Activated CD4-positive, alpha-beta T cell treated with anti-CD3 and anti-CD28 coated beads for 36 hours (primary cell): Measurements from ENCODE around the gene PPIP5K1. TPM values are rescaled to one million over a fixed set of nuclear protein-coding genes. Genes with fewer than 3 reads are reported as not detected.

Experiments
- ATAC-seq: fragments of 200-7000 bp; cut with Tn5 transposase; one replicate; pipeline ENCODE4 v1.10.0; 2021; ENCODE audit warnings: mild to moderate bottlenecking, moderate library complexity
- CTCF ChIA-PET: fragments of 350-600 bp; sonication (Branson Sonifier 250); formaldehyde crosslinking; loops from one replicate; lab custom pipeline; 2021; ENCODE audit warnings: antibody characterized with exemption; lab: Charles Lee
- POLR2A ChIA-PET: fragments of 350-600 bp; sonication (Branson Sonifier 250); formaldehyde crosslinking; loops from one replicate; lab custom pipeline; 2021; ENCODE audit warnings: antibody characterized with exemption, inconsistent platforms; lab: Charles Lee
- DNase-seq: peaks from one replicate; pipeline ENCODE4 v3.0.0-alpha.2; 2020
- H3K27ac Mint-ChIP-seq: one replicate; pipeline ENCODE4 v1.8.0; 2021; ENCODE audit warnings: mixed read lengths
- H3K27me3 Mint-ChIP-seq: one replicate; pipeline ENCODE4 v1.8.0; 2021; ENCODE audit warnings: mixed read lengths
- H3K36me3 Mint-ChIP-seq: one replicate; pipeline ENCODE4 v1.8.0; 2021; ENCODE audit warnings: low read depth, mixed read lengths
- H3K4me1 Mint-ChIP-seq: one replicate; pipeline ENCODE4 v1.8.0; 2021; ENCODE audit warnings: mixed read lengths
- H3K4me3 Mint-ChIP-seq: one replicate; pipeline ENCODE4 v1.8.0; 2021; ENCODE audit warnings: mild to moderate bottlenecking, moderate library complexity, mixed read lengths
- H3K9me3 Mint-ChIP-seq: one replicate; pipeline ENCODE4 v1.8.0; 2021; ENCODE audit warnings: low read depth, mixed read lengths
- intact Hi-C, 2 experiments: fragments of 100-400 bp; cut with DNase I in 1 of 2; cut with micrococcal nuclease in 1 of 2; formaldehyde crosslinking; loops; one replicate each; pipeline versions ENCODE4 v1.14.2 to v1.15.1; 2022 to 2024; cut with DNase I, micrococcal nuclease
- total RNA-seq, 2 experiments: library from RNA; stranded (reverse); gene quantifications; one replicate each; pipeline ENCODE4 v1.2.3, GENCODE V29; 2021

The PPIP5K1 gene
- total RNA-seq, 2 experiments from 2014 or later, result 37.7 to 42.6 TPM

DNA sequence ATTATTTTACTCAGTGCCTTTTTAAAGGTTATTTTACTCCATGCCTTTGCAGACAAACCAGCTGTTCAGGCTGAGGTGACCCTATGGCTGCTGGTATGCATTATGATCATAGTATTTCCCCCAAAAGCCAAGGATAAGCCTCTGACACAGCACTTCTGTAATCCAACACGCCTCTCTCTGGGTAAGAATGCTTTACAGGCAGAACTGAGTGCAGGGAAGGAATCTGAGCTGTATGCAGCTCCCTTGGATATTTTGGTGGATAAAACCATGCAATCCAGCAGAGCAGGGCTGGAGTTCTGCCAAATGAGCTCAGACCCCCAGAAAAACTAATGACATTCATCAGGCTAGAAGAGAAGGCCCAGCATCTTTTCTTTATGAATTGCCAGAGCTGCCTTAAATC, 84.3 kb downstream of the PPIP5K1 start:
- ATAC-seq (no peak), DNase-seq (no peak)
- CTCF ChIA-PET, result interaction anchor here (0.7 to 2.0 kb wide), 2 partner anchors 8 to 10 kb away, joined by 4 to 5 read pairs; no protein-coding TSS in a partner anchor
- no peaks in the 10 kb centered on the region for H3K9me3 Mint-ChIP-seq
- no peak overlapping the region for H3K4me3 Mint-ChIP-seq
- no peak overlapping the region for H3K27ac Mint-ChIP-seq
- intact Hi-C loops, result no loop called here
- no peaks in the 10 kb centered on the region for H3K27me3 Mint-ChIP-seq
- POLR2A ChIA-PET, result interaction anchor here (1.1 kb wide), 1 partner anchor 13 kb away, joined by 3 read pairs; no protein-coding TSS in a partner anchor
- H3K36me3 Mint-ChIP-seq, result no peaks in the 10 kb centered on the region
- H3K4me1 Mint-ChIP-seq, result peaks cover 13% of the 10 kb centered on the region

DNA sequence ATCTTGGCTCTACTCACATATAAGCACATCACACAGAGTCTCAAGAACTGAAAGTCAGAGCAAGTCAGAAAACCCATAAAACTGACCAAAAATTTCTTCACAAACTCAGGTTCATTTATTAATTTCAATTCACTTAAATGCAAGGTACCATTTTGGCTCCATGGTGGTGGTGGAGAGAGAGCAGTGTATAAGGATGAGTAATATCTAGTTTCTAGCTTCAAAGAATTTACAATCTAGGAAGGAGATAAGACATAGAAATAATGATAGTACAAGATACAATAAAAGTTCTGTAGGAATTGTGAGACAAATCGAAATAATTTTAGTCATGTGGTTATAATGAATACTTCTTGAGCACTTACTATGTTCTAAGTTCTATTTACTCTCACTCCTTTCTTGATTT, 90.4 kb downstream of the PPIP5K1 start:
- H3K36me3 Mint-ChIP-seq, result no peaks in the 10 kb centered on the region
- DNase-seq, result no peak
- CTCF ChIA-PET, result interaction anchor here (0.9 kb wide), 1 partner anchor 16 kb away, joined by 4 read pairs; no protein-coding TSS in a partner anchor

DNA sequence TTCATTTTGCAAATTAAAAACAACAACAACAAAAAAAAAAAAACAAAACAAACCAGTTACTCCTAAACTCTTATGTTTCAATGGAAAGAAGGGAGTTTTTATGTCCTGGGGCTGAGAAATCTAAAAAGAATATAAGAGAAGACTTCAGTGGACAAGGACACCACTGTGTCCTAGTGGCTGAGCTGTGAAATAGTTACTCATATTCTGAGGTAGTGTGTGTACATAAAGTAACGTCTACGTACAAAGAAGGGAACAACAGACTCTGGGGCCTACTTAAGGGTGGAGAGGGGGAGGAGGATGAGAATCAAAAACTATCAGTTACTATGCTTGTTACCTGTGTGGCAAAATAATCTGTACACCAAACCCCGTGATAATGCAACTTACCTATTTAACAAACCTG, 91.0 kb downstream of the PPIP5K1 start:
- Mint-ChIP-seq H3K36me3 (no peaks in the 10 kb centered on the region), H3K27ac (no peak overlapping the region), H3K4me1 (peaks cover 11% of the 10 kb centered on the region), H3K9me3 (no peaks in the 10 kb centered on the region), H3K27me3 (no peaks in the 10 kb centered on the region), H3K4me3 (no peak overlapping the region)
- ATAC-seq, result no peak
- intact Hi-C loops, result no loop called here
- ChIA-PET CTCF (no interaction called here), POLR2A (no interaction called here)
- DNase-seq, result no peak

More for the DNA sequence above, 90.4 kb downstream of the PPIP5K1 start:
- Mint-ChIP-seq H3K9me3 (no peaks in the 10 kb centered on the region), H3K4me1 (peaks cover 7% of the 10 kb centered on the region), H3K27ac (no peak overlapping the region), H3K27me3 (no peaks in the 10 kb centered on the region), H3K4me3 (no peak overlapping the region)
- intact Hi-C loops, result no loop called here
- peak; percentile 71 for ATAC-seq
- POLR2A ChIA-PET, result no interaction called here

DNA sequence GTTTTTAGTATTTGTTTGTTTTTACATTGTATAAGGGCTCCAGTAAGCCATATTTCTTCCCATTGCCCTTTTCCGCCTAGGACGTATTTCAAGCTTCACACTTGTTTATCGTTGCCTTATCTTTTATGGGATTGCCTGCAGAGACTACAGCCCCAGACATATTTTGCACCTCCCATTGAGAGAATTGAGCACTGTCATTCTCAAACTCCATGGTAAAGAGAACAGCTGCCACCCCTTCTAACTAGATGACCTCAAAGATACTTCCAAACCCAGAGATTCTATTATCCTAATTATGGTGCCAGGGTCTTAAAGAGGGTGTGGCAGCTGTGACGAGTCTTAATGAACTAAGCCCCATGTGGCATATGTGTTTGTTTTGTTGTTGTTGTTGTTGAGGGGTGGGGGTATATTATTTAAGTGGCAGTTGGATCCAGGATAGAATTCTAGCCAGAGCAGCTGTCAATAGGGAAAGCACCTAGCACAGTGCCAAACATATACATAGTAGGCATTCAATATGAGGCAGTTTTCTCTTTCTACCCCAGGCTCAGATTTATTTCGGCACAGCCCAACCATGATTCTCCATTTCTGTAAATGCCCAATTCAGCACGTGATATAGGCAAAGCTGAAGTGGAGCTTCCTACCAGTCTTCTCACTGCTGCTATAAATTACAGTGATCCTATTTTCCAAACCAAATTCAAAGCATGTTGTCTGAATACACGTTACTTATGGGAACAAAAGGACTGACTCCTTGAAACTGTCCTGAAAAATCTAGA, 96.1 kb downstream of the PPIP5K1 start:
- Mint-ChIP-seq H3K4me3 (peak overlapping the region; percentile 81), H3K27ac (peak overlapping the region; percentile 93), H3K27me3 (no peaks in the 10 kb centered on the region), H3K4me1 (peaks cover 29% of the 10 kb centered on the region), H3K36me3 (peaks cover 18% of the 10 kb centered on the region), H3K9me3 (no peaks in the 10 kb centered on the region)
- POLR2A ChIA-PET, result interaction anchor here (1.3 kb wide), 1 partner anchor 17 kb away, joined by 6 read pairs; no protein-coding TSS in a partner anchor
- no peak for ATAC-seq
- DNase-seq, result no peak
- intact Hi-C loops, result loop anchor here (1.0 to 5.0 kb wide), 6 partner anchors 16 to 387 kb away; partner anchors contain the start of genes PDIA3 (in 2 of the 2), LCMT2 (in 1 of the 2) and UBR1 (in 1 of the 2)
- CTCF ChIA-PET, result interaction anchor here (0.6 to 2.0 kb wide), 7 partner anchors 10 to 58 kb away, joined by 3 to 11 read pairs (median 3); partner anchors contain the start of gene MAP1A

DNA sequence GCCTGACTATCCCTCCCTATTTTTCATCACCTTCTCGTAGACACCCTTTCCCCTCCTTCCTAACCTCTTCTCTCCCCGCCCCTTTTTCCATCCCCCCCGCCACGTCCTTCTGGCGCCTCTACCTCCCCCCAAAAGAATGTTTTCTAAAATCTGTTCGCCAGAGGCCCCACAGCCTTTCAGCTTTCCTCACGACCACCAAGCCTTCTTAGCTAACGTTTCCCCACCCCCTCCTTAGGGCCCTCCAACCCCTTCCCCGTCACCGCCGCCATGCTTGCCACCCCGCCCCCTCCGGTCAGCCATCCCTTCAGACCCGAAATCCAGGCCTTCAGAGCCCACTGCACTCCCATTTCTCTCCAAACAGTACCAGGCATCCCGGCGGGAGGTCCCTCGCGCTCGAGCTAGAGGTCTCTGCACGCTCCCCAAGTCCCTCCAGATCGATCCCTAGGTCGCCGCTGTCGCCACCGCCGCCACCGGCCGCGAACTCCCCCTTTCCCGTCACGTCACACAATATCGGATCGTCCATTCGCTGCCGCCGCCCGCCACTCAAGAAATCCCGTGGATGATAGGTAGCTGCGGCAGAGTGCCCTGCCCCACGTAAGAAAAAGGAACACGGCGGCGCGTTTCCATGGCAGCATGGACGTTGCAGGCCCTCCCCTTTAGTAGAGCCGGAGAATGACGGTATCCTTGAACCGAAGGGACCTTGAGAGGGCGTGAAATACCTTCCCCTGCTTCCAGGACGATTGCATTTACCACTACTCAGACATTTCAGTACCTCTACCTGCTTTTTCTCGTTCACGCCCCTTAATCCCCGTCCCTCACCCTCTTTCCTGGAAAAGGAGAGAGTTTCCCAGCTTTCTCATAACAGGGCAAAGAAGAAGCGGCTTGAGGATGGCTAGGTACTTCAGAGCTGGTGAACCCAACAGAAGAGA, 97.1 kb downstream of the PPIP5K1 start, which contains the start of gene TP53BP1:
Gene TP53BP1, minus strand, starts transcription at position 484 of the 929 bp plus-strand sequence. Its CDS starts 113 bp downstream, at position 371.
- CTCF ChIA-PET, result interaction anchor here (1.0 to 2.0 kb wide), 6 partner anchors 9 to 57 kb away, joined by 3 to 11 read pairs (median 4); no protein-coding TSS in a partner anchor
- Mint-ChIP-seq H3K36me3 (peaks cover 23% of the 10 kb centered on the region), H3K27me3 (no peaks in the 10 kb centered on the region), H3K9me3 (no peaks in the 10 kb centered on the region), H3K4me1 (peaks cover 30% of the 10 kb centered on the region), H3K27ac (peak within 1 kb of the TSS; percentile 93), H3K4me3 (peak within 1 kb of the TSS; percentile 81)
- peak; percentile 100 for ATAC-seq
- POLR2A ChIA-PET, result interaction anchor here (0.7 to 1.3 kb wide), 2 partner anchors 13 to 18 kb away, joined by 3 to 6 read pairs; no protein-coding TSS in a partner anchor
- intact Hi-C loops, result loop anchor here (1.0 to 5.0 kb wide), 6 partner anchors 17 to 386 kb away; partner anchors contain the start of genes PDIA3 (in 2 of the 2), LCMT2 (in 1 of the 2) and UBR1 (in 1 of the 2)
- peak; percentile 98 for DNase-seq

DNA sequence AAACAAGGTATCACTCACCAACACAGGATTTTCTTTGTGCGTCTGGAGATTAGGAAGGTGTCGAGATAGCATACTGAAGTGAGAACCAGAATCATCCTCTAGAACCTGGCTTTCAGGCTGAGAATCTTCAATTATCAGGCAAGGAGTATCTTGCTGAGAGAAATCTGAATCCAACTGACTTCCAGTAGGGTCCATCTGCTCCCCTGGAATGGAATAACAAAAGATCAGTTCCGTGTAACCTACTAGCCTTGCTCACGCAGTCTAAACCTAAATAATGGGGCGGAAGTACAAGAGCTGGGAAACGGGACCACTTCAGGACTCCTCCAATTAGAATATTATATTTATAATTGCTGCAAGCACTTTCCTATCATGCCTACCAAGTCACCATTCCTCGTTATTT, 97.7 kb downstream of the PPIP5K1 start:
- intact Hi-C loops, result loop anchor here (2.0 to 5.0 kb wide), 3 partner anchors 255 to 385 kb away; partner anchors contain the start of genes PDIA3 (in 2 of the 2) and UBR1 (in 1 of the 2)
- CTCF ChIA-PET, result interaction anchor here (2.0 kb wide), 1 partner anchor 20 kb away, joined by 11 read pairs; no protein-coding TSS in a partner anchor
- peak overlapping the region; percentile 81 for H3K4me3 Mint-ChIP-seq

DNA sequence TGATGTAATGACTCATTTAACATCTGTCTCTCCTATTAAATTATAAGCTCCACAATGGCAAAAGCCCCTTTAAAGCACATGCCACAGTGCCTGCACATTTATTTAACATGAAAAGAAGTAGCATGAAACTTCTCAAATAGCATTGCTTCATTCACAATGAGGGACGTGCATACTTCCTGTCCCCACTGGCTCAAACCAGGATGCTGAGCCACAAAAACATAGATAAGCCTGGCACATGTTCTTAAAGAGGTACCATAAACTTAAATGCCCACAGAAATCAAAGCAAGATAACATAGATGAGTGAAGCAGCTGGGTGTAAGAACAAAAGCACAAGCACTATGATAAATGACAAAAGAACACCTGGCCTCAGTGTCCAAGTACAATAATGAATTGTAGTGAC, 100.8 kb downstream of the PPIP5K1 start:
- H3K9me3 Mint-ChIP-seq, result no peaks in the 10 kb centered on the region
- intact Hi-C loops, result no loop called here
- no peak overlapping the region for H3K4me3 Mint-ChIP-seq
- H3K27me3 Mint-ChIP-seq, result no peaks in the 10 kb centered on the region
- H3K36me3 Mint-ChIP-seq, result peaks cover 31% of the 10 kb centered on the region
- ATAC-seq (no peak), DNase-seq (no peak)
- H3K27ac Mint-ChIP-seq, result no peak overlapping the region
- H3K4me1 Mint-ChIP-seq, result peaks cover 27% of the 10 kb centered on the region
- POLR2A ChIA-PET, result interaction anchor here (1.1 kb wide), 1 partner anchor 22 kb away, joined by 3 read pairs; no protein-coding TSS in a partner anchor
- CTCF ChIA-PET, result interaction anchor here (0.7 kb wide), 1 partner anchor 25 kb away, joined by 3 read pairs; no protein-coding TSS in a partner anchor

More for the DNA sequence above, 97.7 kb downstream of the PPIP5K1 start:
- POLR2A ChIA-PET, result interaction anchor here (0.7 kb wide), 1 partner anchor 14 kb away, joined by 3 read pairs; no protein-coding TSS in a partner anchor
- Mint-ChIP-seq H3K4me1 (peaks cover 30% of the 10 kb centered on the region), H3K27me3 (no peaks in the 10 kb centered on the region), H3K36me3 (peaks cover 25% of the 10 kb centered on the region), H3K27ac (peak overlapping the region; percentile 93), H3K9me3 (no peaks in the 10 kb centered on the region)
- ATAC-seq (no peak), DNase-seq (no peak)

DNA sequence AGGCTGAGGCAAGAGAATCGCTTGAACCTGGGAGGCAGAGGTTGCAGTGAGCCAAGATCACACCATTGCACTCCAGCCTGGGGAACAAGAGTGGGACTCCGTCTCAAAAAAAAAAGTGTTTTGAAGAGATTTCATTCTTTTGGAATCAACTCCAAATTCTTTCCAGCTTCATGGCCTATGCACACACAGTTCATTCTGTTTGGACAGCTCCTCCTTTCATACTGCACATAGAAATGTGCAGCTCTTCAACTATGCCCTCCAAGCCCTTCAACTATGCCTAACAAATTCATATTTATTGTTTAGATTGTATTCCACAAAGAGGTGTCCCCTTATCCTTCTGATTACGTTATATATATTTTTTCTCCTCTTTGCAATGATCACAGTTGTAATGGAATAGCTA, 101.2 kb downstream of the PPIP5K1 start:
- H3K4me3 Mint-ChIP-seq, result no peak overlapping the region
- H3K27me3 Mint-ChIP-seq, result no peaks in the 10 kb centered on the region
- H3K36me3 Mint-ChIP-seq, result peaks cover 31% of the 10 kb centered on the region
- intact Hi-C loops, result no loop called here
- no peak overlapping the region for H3K27ac Mint-ChIP-seq
- peaks cover 26% of the 10 kb centered on the region for H3K4me1 Mint-ChIP-seq
- H3K9me3 Mint-ChIP-seq, result no peaks in the 10 kb centered on the region
- ChIA-PET CTCF (interaction anchor here (0.7 kb wide), 1 partner anchor 26 kb away, joined by 3 read pairs; no protein-coding TSS in a partner anchor), POLR2A (interaction anchor here (1.1 kb wide), 1 partner anchor 22 kb away, joined by 3 read pairs; no protein-coding TSS in a partner anchor)
- ATAC-seq, result no peak
- DNase-seq, result no peak

DNA sequence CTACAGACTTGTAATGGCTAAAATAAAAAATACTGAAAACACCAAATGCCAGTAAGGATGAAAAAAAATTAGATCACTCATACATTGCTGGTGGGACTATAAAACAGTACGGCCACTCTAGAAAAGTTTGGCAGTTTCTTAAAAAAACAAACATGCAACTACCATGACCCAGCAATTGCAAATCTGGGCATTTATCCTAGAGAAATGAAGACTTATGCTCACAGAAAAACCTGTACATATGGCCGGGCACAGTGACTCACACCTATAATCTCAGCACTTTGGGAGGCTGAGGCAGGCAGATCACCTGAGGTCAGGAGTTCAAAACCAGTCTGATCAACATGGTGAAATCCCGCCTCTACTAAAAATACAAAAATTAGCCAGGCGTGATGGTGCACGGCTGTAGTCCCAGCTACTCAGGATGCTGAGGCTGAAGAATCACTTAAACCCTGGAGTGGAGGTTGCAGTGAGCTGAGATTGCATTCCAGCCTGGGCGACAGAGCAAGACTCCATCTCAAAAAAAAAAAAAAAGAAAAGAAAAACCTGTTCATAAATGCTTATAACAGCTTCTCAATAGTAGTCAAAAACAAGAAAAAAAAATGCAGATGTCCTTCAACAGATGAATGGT, 102.6 kb downstream of the PPIP5K1 start:
- no peak overlapping the region for H3K4me3 Mint-ChIP-seq
- H3K9me3 Mint-ChIP-seq, result no peaks in the 10 kb centered on the region
- CTCF ChIA-PET, result interaction anchor here (0.6 kb wide), 1 partner anchor 14 kb away, joined by 4 read pairs; no protein-coding TSS in a partner anchor
- POLR2A ChIA-PET, result no interaction called here
- peaks cover 29% of the 10 kb centered on the region for H3K36me3 Mint-ChIP-seq
- ATAC-seq (no peak), DNase-seq (no peak)
- no peaks in the 10 kb centered on the region for H3K27me3 Mint-ChIP-seq
- intact Hi-C loops, result no loop called here
- no peak overlapping the region for H3K27ac Mint-ChIP-seq
- H3K4me1 Mint-ChIP-seq, result peaks cover 24% of the 10 kb centered on the region

DNA sequence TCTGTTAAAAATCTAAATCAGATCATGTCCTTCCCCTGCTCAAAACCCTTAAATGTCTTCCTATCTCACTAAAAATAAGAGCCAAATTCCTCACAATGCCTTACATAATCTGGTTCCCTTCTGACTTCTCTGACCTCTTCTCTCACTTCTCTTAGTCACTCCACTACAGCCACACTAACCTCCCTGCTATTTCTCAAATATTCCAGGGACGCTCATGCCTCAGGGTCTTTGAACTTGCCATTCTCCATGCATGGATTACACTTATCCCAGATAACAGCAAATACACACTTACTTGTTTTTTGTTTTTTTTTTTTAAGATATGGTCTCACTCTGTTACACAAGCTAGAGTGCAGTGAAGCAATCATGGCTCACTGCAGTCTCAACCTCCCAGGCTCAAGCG, 105.6 kb downstream of the PPIP5K1 start:
- peaks cover 11% of the 10 kb centered on the region for H3K4me1 Mint-ChIP-seq
- no peak overlapping the region for H3K27ac Mint-ChIP-seq
- no peaks in the 10 kb centered on the region for H3K27me3 Mint-ChIP-seq
- no peaks in the 10 kb centered on the region for H3K9me3 Mint-ChIP-seq
- H3K4me3 Mint-ChIP-seq, result no peak overlapping the region
- DNase-seq (no peak), ATAC-seq (no peak)
- intact Hi-C loops, result loop anchor here in 1 of 2 experiments (5.0 kb wide), 1 partner anchor 33 kb away; the partner anchor contains the start of gene MAP1A
- H3K36me3 Mint-ChIP-seq, result peaks cover 18% of the 10 kb centered on the region
- ChIA-PET CTCF (interaction anchor here (0.6 to 1.4 kb wide), 3 partner anchors 9 to 56 kb away, joined by 3 to 6 read pairs (median 4); partner anchors contain the start of gene TP53BP1), POLR2A (no interaction called here)
